Stimulated activated naive CD8-positive, alpha-beta T cell treated with anti-CD3 and anti-CD28 coated beads, Interleukin-15, amount 100 ng/mL, for 72 hours (primary cell): ENCODE results near the gene TUBB1.
A peak's percentile ranks its signal among the peaks of the same experiment; 100 is the strongest.
"Not testable (repeated sequence)": the region's sequence is repeated elsewhere in the genome, so short reads cannot be mapped to it uniquely, and the experiment has no call there.

Experiments
- ATAC-seq: fragments of 150-1000 bp; cut with Tn5 transposase; 2 replicates; pipeline ENCODE4 v1.10.0; 2021; ENCODE audit warnings: mild to moderate bottlenecking, moderate library complexity
- DNase-seq, 2 donors: peaks; one replicate each; pipeline ENCODE4 v3.0.0; 2021 to 2022
- H3K27ac Mint-ChIP-seq, 2 donors: one replicate each; pipeline ENCODE4 v1.8.0; 2022; ENCODE audit warnings: mild to moderate bottlenecking in 2 of 2, mixed read lengths in 2 of 2, moderate library complexity in 2 of 2
- H3K27me3 Mint-ChIP-seq: one replicate; pipeline ENCODE4 v1.8.0; 2022; ENCODE audit warnings: mixed read lengths
- H3K4me1 Mint-ChIP-seq: one replicate; pipeline ENCODE4 v1.8.0; 2022; ENCODE audit warnings: mild to moderate bottlenecking, mixed read lengths
- H3K4me3 Mint-ChIP-seq, 2 donors: one replicate each; pipeline ENCODE4 v1.8.0; 2022; ENCODE audit warnings: mild to moderate bottlenecking in 2 of 2, mixed read lengths in 2 of 2, moderate library complexity in 1 of 2
- H3K9me3 Mint-ChIP-seq, 2 donors: one replicate each; pipeline ENCODE4 v1.8.0; 2022; ENCODE audit warnings: mixed read lengths in 2 of 2

TUBB1 gene

GRCh38 chr20:59019217-59019616, at the start of gene TUBB1:
TUBB1 (plus strand) TSS chr20:59019429; CDS start chr20:59019523, 94 bp downstream.
- H3K27ac Mint-ChIP-seq, result peak within 1 kb of the TSS in 1 of 2 donors; percentile 50
- H3K27me3 Mint-ChIP-seq, result no peaks in the 10 kb centered on the region
- no peak for ATAC-seq
- no peak within 1 kb of the TSS for H3K4me3 Mint-ChIP-seq
- no peaks in the 10 kb centered on the region for H3K9me3 Mint-ChIP-seq
- DNase-seq, result no peak
- peaks cover 34% of the 10 kb centered on the region for H3K4me1 Mint-ChIP-seq

GRCh38 chr20:58969439-58969838, 49.8 kb upstream of the TUBB1 start:
- Mint-ChIP-seq H3K4me3 (no peak overlapping the region), H3K27me3 (peaks cover 6% of the 10 kb centered on the region), H3K4me1 (no peaks in the 10 kb centered on the region), H3K9me3 (peaks cover 4 to 7% of the 10 kb centered on the region in 2 donors), H3K27ac (no peak overlapping the region)
- ATAC-seq, result no peak
- DNase-seq, result no peak

GRCh38 chr20:58970146-58970545, 49.1 kb upstream of the TUBB1 start:
- H3K9me3 Mint-ChIP-seq, result peaks cover 6 to 7% of the 10 kb centered on the region in 2 donors
- no peaks in the 10 kb centered on the region for H3K4me1 Mint-ChIP-seq
- H3K27ac Mint-ChIP-seq, result no peak overlapping the region
- H3K4me3 Mint-ChIP-seq, result no peak overlapping the region
- no peak for DNase-seq
- H3K27me3 Mint-ChIP-seq, result peaks cover 6% of the 10 kb centered on the region
- no peak for ATAC-seq

- Mint-ChIP-seq H3K4me3 (no peak overlapping the region), H3K4me1 (no peaks in the 10 kb centered on the region), H3K27me3 (peaks cover 6% of the 10 kb centered on the region), H3K9me3 (peaks cover 9 to 18% of the 10 kb centered on the region in 2 donors), H3K27ac (no peak overlapping the region)
- DNase-seq, result no peak
- ATAC-seq, result no peak
These were observed 47.8 kb upstream of the TUBB1 start for GRCh38 chr20:58971429-58971828.

GRCh38 chr20:58973179-58973578, 46.0 kb upstream of the TUBB1 start:
- DNase-seq, result no peak
- peaks cover 6% of the 10 kb centered on the region for H3K27me3 Mint-ChIP-seq
- H3K4me1 Mint-ChIP-seq, result no peaks in the 10 kb centered on the region
- no peak overlapping the region for H3K27ac Mint-ChIP-seq
- no peak for ATAC-seq
- H3K9me3 Mint-ChIP-seq, result peaks cover 15 to 25% of the 10 kb centered on the region in 2 donors
- no peak overlapping the region for H3K4me3 Mint-ChIP-seq

- Mint-ChIP-seq H3K4me1 (no peaks in the 10 kb centered on the region), H3K4me3 (no peak overlapping the region)
- no peak for ATAC-seq
These were observed 45.4 kb upstream of the TUBB1 start for GRCh38 chr20:58973866-58974265.

GRCh38 chr20:58975353-58975752, 43.9 kb upstream of the TUBB1 start:
- Mint-ChIP-seq H3K27ac (no peak overlapping the region), H3K4me3 (no peak overlapping the region), H3K4me1 (no peaks in the 10 kb centered on the region), H3K27me3 (no peaks in the 10 kb centered on the region), H3K9me3 (peaks cover 8 to 25% of the 10 kb centered on the region in 2 donors)
- DNase-seq, result no peak
- ATAC-seq, result no peak

More at GRCh38 chr20:58973866-58974265, 45.4 kb upstream of the TUBB1 start:
- Mint-ChIP-seq H3K9me3 (peaks cover 15 to 25% of the 10 kb centered on the region in 2 donors), H3K27me3 (peaks cover 6% of the 10 kb centered on the region), H3K27ac (no peak overlapping the region)
- no peak for DNase-seq

GRCh38 chr20:58976061-58976730, 43.0 kb upstream of the TUBB1 start:
- Mint-ChIP-seq H3K27ac (no peak overlapping the region), H3K9me3 (peaks cover 8 to 25% of the 10 kb centered on the region in 2 donors), H3K4me1 (no peaks in the 10 kb centered on the region), H3K27me3 (no peaks in the 10 kb centered on the region), H3K4me3 (no peak overlapping the region)
- DNase-seq (no peak), ATAC-seq (peak; percentile 13)

- DNase-seq, result no peak
- no peak for ATAC-seq
- Mint-ChIP-seq H3K4me3 (no peak overlapping the region), H3K4me1 (peaks cover 16% of the 10 kb centered on the region), H3K9me3 (peaks cover 8 to 25% of the 10 kb centered on the region in 2 donors), H3K27ac (no peak overlapping the region), H3K27me3 (no peaks in the 10 kb centered on the region)
These were observed 40.7 kb upstream of the TUBB1 start for GRCh38 chr20:58978351-58979190.

- Mint-ChIP-seq H3K27ac (peak within 1 kb of the TSS; percentile 81 to 88), H3K4me1 (peaks cover 29% of the 10 kb centered on the region), H3K27me3 (no peaks in the 10 kb centered on the region), H3K4me3 (peak within 1 kb of the TSS; percentile 82 to 88), H3K9me3 (peaks cover 8 to 11% of the 10 kb centered on the region in 2 donors)
- DNase-seq, result peak; percentile 85 to 88
- peak; percentile 87 for ATAC-seq
These were observed 38.3 kb upstream of the TUBB1 start, which contains the start of gene NELFCD for GRCh38 chr20:58980711-58981627. NELFCD (plus strand) TSS chr20:58981256; CDS start chr20:58981310, 54 bp downstream.

- H3K4me1 Mint-ChIP-seq, result peaks cover 29% of the 10 kb centered on the region
- peak; percentile 8 for ATAC-seq
- peak in 1 of 2 donors; percentile 12 for DNase-seq
- H3K27ac Mint-ChIP-seq, result peak overlapping the region; percentile 81 to 88
- peaks cover 2 to 3% of the 10 kb centered on the region in 2 donors for H3K9me3 Mint-ChIP-seq
- peak overlapping the region; percentile 82 to 88 for H3K4me3 Mint-ChIP-seq
- H3K27me3 Mint-ChIP-seq, result no peaks in the 10 kb centered on the region
These were observed 37.4 kb upstream of the TUBB1 start for GRCh38 chr20:58981628-58982364.

GRCh38 chr20:58982406-58983114, 36.7 kb upstream of the TUBB1 start:
- Mint-ChIP-seq H3K4me3 (peak overlapping the region; percentile 82 to 88), H3K9me3 (no peaks in the 10 kb centered on the region), H3K27me3 (no peaks in the 10 kb centered on the region), H3K27ac (peak overlapping the region; percentile 69 to 79), H3K4me1 (peaks cover 29% of the 10 kb centered on the region)
- ATAC-seq (peak; percentile 41), DNase-seq (no peak)

- H3K27me3 Mint-ChIP-seq, H3K9me3 Mint-ChIP-seq, DNase-seq, ATAC-seq: not testable (repeated sequence)
- H3K4me3 Mint-ChIP-seq, result peak overlapping the region; percentile 82 to 88
- peak overlapping the region in 1 of 2 donors; percentile 42 for H3K27ac Mint-ChIP-seq
- peaks cover 29% of the 10 kb centered on the region for H3K4me1 Mint-ChIP-seq
These were observed 36.1 kb upstream of the TUBB1 start for GRCh38 chr20:58983115-58983468.

- H3K27me3 Mint-ChIP-seq, result no peaks in the 10 kb centered on the region
- DNase-seq (no peak), ATAC-seq (no peak)
- H3K4me1 Mint-ChIP-seq, result peaks cover 29% of the 10 kb centered on the region
- no peak overlapping the region for H3K4me3 Mint-ChIP-seq
- H3K27ac Mint-ChIP-seq, result peak overlapping the region in 1 of 2 donors; percentile 66
- no peaks in the 10 kb centered on the region for H3K9me3 Mint-ChIP-seq
These were observed 34.5 kb upstream of the TUBB1 start for GRCh38 chr20:58984691-58985090.
